GM18907 (cell line): Measurements from ENCODE around the gene AAK1.
A peak's percentile ranks its signal among the peaks of the same experiment; 100 is the strongest.

Experiments
- ATAC-seq: cut with Tn5 transposase; IDR thresholded peaks from one replicate; pipeline ENCODE4 v1.9.1; 2021; ENCODE audit warnings: mild to moderate bottlenecking, moderate library complexity; ENCODE audit not compliant: unreplicated experiment

The AAK1 gene

DNA sequence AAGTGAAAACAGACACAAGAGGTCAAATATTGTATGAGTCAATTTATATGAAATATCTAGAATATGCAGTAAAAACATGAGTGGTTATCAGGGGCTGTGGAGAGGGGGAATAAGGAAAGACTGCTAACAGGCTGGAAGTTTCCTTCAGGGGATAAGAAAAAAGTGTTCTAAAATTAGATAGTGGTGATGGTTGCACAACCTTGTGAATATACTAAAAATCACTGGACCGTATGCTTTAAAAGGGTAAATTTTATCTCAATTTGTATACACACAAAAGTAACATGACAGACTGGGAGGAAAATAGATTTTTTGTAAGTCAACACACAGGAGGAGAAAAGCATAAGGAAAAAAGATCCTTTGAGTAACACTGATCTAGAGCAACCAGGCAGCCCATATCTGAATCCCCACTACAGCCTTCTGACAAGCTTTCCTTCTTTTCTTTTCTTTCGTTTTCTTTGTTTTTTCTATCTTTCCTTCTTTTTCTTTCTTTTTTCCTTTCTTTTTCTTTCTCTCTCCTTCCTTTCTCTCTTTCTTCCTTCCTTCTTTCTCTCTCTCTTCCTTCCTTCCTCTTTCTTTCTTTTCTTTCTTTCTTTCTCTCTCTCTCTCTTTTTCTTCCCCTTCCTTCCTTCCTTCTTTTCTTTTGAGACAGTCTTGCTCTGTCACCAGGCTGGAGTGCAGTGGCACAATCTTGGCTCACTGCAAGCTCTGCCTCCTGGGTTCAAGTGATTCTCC is 95.4 kb downstream of the AAK1 start:
- ATAC-seq = no peak

DNA sequence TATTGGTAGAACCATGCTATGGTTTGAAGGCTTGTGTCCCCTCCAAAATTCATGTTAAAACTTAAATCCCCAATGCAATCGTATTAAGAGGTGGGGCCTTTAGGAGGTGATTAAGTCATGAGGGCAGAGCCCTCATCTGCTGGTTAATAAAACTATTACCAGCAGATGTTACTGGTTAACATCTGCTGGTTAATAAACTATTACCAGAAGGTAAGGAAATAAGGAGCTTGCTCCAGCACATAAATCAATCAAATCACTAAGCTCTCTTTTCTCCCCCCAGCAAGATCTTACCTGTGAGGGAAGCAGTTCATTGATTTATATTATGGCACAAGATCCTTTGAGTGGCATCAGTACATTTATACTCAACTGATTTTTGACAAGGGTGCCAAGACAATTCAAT is 96.9 kb downstream of the AAK1 start:
- ATAC-seq = no peak

DNA sequence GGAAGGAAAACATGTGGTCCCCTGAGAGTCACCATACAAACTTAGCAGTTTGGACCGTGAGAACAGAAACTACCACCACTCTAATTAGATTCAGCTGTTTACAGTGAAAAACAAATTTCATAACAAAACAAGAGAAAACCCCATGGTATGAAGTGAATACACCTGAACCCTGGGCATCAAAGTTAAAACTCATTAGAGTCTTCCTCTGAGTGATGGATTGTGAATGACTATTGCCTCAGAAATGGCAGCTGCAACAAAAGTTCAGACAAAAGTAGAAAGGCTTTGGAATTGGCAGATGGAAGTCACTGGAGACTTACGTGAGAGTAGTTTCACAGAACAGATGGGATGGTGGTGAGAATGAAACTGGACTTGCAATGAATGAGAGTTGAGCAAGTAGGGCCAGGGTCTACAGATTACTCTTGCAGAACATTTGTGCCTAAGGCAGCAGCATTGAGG is 98.0 kb downstream of the AAK1 start:
- ATAC-seq = peak; percentile 57

DNA sequence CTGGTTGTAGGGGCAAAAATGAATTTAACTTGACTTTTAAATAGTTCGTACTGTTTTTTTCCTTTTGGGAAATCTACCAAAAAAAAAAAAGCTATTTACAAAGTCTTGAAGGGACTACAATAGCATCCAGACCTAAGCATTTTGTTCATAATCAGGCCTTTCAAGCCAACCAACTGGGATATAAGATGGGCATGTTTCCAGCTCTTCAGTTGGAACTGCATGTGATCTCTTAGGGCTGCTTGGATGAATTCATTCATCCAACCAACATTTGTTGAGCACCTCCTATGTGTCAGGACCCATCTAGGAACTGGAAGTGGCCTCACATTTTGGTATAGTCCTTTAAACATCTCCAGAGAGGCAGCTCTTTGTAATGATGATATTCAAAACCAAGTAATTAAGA is 98.6 kb downstream of the AAK1 start:
- ATAC-seq = peak; percentile 13

DNA sequence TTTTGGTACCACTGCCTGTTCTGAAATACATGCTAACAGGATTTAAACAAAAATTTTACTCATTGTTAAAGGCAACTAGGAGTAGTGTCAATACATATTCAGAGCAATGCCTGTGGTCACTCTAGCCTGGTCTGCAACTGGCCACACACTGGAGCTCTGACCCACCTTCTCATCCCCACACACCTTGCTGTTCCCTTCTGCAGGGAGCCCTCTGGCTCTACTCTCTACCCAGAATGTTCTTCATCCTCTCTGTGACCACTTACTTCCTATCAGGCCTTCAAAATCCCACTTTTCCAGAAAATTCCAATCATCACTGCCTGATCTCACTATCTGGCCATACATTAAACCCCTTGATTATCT is 104.0 kb downstream of the AAK1 start:
- ATAC-seq = no peak

DNA sequence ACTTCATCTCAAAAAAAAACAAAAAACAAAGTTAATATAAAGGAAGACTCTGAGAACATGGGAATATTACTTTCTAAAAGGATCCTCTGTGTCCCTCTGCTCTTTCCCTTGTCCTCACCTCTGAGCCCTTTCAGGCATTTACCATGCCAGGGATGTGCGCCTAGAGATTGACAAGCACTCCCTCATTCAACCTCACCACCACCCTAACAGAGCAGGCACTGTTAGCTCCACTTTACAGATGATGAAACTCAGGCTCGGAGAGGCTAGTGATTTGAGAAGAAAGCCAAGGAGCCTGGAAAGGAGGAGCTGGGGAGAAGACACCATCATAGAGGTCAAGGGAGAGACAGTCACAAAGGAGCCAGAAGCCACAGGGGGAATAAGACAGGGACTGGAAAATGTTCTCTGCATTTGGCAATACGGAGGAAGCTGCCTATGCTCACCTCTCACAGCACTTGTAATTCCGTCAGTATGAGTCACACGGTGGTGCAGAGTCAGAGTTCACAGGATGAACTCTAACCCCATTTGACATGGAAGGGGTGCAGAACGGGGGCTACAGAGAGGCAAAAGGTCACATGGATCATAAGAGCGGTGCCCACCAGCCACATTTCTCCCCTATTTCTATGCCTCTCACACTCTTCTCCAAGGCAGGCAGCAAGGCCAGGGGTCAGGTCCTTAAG is 104.5 kb downstream of the AAK1 start:
- ATAC-seq = no peak

DNA sequence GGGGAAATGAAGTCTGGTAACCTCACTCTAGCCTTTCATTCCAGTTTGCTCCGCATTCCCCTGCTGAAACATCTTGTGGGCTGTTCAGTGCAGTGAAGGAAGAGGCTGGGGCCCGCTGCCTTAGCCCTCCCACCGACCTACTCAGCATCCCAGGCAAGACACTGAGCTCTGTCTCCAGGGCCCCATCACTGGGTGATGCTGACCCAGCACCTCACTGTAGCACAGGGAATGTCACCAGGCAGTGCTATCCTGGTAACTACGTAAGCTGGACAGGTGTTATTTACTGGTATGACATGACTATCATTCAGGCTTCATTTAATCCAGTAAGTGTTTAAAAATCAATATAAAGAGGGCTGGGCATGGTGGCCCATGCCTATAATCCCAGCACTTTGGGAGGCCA is 105.3 kb downstream of the AAK1 start:
- no peak for ATAC-seq

DNA sequence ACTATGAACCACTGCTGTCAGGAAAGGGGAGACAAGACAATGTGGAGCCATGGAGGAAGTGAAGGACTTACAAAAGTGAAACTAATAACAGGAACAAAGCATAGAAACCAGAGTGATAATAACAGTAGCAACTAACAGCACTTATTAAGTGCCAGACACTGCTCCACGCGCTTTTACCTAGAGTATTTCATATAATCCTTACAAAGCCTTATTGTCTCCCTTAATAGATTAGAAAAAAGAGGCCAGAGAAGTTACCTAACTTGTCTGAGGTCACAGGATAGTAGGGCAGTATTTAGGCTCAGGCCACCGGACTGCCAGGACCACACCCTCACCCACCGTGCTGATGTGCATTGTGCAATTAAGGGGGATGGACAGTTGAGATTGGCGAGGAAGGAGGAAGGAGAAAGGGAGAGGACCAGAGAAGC is 107.7 kb downstream of the AAK1 start:
- peak; percentile 69 for ATAC-seq

DNA sequence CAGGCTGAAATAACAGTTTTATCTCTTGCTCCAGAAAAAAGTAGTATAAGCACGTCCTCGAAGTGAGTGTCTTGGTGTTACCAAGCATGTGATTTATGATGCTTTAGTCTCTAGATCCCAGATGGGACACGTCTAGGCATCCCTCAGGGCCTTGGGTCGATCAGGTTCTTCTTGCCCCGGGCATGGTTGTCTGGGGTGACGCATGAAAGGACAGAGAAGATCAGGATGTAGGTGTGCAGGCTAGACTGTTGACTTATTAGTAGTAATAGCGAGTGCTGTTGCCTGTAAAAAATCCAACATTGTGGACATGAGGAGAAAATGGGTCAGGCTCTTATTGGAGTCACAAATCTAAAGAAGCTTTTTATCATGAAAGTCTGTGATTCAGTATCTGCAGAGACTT is 112.4 kb downstream of the AAK1 start:
- ATAC-seq = no peak

DNA sequence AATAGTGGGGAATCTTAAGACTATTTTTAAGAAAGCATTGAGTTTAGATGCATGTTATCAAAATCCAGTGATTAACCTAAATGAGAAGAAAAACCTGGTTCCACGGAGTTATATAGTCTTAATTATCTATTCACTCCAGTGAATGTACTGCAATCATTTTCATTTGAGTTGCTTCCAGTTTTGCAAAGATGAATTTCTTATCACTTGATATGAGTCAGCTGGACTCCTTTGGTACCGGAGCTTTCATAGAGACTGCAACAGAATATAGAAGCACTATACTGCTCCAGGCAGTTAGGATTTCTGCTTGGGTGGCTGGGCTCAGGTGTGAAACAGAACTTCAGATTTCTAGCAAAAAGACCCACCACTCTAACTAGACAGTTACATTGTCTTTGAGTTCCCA is 114.1 kb downstream of the AAK1 start:
- ATAC-seq = no peak

DNA sequence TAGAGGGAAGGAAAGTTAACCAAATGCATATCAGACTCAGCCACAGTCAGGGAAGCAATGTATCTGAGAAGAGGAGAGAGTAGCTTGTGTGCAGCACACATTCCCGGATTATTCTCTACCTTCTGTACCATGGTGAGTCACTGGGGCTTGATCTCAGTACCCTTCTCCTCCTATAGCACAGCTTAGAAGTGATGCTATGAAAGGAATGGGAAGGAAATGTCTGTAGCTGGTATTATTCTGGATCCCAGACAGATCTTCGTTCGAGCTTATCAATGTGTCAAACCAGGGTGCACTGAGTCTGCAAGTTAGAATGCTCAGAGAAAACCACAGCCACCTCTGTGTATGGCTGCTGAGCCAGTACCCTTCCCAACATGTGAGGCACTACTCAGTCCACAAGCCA is 118.3 kb downstream of the AAK1 start:
- no peak for ATAC-seq

DNA sequence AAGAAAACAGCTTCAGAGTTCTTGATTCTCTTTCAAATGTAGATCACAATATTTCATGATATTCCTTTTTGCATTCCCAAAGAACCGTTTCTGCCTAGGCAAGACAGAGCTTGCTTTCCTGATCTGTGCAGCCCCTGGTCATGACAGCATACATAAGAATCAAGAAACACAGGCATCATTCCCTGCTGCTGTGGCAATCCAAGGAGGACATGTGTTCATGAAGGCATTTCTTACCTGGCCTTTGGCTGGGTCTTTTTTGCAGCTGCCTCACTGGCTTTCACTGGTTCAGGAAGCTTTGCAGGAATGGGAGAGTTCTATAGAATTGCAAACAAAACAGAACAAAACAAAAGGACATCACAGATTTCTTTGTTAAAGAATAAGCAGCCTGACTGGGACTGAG is 118.7 kb downstream of the AAK1 start:
- ATAC-seq = no peak

DNA sequence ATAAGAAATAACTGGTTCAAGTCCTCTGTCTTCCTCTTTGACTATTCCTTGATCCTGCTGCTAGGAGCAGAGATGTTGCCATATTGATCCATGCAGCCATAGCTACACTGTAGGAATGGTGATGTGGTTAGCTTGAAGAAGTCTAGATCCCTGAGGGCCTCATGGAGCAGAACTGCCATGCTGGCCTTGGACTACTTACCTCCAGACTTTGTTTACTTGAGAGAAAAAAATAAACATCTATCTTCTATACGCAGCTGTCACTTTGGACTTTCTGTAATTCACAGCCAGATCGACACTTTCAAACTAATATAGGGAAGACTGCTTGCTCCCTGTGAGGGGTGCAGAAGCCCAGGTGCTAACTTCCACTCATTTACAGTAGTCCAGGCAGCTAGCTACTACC is 121.8 kb downstream of the AAK1 start:
- ATAC-seq = no peak

DNA sequence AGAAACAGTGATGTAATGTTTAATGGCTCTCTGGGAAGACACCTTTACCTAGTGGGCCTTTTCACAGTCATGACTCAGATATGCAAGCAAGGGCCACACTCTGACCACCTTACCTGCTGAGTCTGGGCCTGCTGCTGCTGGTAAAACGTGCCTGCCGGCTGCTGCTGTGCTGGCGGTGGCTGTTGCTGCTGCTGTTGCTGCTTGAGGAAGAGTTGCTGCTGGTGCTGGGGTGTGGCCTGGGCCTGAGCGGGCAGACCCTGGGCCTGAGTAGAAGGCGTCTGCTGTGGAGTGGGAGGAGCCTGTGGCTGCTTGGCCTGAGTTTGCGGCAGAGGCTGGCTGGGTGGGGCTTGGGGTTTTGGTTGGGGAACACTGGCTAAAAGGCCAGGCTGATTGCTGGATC is 124.7 kb downstream of the AAK1 start:
- no peak for ATAC-seq

DNA sequence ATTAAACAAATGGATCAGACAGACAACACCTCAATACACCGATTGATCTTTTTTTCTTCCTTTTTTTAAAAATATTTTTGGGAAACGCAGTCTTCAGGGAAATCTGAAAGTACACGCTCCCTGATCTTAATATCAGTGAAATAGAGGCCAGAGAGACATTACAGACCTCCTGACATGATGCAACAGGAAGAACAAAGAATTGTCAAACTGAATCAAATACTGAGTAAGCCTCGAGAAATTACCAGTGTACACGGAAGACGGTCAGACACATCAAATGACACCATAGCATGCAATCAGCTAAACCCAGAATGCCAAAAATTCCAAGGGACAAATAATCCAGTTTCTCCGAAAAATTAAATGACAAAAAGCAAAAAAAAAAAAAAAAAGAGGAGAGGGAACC is 126.1 kb downstream of the AAK1 start:
- no peak for ATAC-seq

DNA sequence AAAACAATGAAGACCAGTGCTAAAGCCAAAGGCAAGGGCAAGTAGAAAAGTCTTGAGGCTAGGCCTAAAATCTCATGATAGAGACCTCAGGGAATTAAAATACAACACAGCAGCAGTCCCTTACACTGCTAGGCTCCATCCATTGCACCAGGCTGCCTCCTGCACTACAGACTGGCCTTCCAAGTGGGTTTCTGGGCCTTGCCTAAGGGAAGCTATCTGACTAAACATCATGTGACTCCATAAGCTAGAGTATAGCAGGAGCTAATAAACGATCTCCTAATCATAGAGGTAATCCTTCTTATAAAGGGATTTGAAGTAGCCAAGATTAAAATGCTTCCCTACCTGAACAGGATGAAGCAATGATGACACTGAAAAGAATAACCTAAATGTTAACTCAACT is 128.7 kb downstream of the AAK1 start:
- no peak for ATAC-seq

DNA sequence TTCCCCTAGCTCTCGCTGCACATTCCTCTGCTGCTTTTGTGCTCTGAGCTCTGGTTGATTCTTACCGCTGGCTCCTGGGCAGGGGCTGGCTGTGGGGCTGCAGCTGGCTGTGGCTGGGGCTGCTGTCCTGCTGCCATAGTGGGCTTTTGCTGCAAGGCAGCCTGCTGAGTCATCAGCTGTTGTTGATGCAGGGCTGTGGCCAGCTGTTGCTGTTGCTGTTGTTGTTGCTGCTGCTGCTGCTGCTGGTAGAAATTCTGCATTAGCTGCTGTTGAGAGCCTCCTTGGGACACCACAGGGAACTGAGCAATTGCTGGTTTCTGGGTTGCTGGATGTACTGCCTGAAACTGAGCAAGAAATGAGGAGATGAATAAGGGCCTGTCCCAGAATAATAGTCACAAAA is 129.1 kb downstream of the AAK1 start:
- no peak for ATAC-seq

DNA sequence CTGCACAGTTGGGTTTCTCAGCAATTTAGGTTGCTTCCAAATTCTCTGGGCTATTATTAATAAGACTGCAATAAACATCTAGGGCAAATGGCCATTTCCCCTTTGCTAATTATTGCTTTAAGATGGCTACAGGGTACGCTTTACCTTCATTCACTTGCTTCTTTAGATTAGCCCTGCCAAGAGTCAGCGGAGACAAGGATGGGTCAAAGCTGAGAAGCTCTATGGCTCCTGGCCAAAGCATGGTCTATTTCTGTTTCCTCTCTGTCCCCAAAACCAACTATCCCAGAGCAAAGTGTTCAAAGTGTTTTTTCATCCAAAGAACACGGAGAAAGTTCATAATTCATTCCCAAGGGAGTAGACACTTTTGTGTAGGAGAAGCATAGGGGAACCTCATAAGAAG is 131.1 kb downstream of the AAK1 start:
- no peak for ATAC-seq

DNA sequence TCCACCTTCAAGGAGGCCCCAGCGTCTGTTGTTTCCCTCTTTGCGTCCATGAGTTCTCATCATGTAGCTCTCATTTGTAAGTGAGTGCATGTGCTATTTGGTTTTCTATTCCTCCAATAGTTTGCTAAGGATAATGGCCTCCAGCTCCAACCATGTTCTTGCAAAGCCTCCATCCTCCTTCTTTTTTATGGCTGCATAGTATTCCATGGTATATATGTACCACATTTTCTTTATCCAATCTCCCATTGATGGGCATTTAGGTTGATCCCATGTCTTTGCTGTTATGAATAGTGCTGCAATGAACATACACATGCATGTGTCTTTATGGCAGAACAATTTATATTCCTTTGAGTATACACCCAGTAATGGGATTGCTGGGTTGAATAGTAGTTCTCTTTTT is 133.3 kb downstream of the AAK1 start:
- no peak for ATAC-seq

DNA sequence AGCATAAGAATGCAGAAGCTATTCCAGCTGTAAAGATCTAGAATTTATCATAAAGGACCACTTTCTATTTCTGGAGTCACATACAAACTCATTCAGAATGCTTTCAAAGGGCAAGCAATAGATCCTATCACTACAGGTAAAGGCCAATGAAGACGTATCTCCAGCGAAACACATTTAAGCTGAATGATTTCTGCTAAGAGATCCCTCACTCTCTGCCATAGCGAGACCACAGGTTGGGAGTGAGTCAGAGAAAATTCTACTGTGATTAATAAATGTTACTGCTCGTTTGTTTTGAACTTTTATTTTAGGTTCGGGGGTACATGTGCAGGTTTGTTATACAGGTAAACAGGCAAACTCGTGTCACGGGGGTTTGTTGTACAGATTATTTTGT is 133.8 kb downstream of the AAK1 start:
- no peak for ATAC-seq

DNA sequence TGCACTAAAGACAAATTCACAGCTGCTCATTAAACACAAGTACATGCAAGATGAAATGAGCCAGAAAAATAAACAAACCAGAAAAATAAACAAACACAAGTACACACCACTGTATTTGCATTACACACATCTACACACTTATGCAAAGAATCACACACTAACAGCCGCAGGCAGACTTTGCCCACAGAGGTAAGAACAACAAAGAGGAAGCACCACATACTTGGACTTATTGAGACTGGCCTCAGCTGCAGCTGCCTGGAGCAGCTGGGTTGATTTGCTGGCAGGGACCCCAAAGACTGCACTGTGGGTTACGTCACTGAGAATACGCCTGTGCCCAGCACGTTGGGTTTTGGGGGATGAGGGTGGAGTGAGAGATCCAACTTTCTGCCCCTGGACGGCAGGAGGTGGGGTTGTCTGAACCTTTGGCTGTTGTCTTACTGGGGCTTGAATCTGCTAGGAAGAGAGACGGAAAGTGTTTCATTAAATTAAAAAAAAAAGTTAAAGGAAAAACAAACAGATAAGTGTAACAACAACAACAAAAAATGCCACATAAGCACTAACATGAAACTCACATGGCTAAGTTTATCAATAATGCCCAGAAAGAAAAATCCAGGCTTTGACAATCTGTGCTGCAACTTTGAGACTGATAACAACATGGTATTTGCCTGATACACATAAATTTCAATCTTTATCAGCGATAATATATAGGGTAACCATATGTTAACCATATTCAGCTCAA is 134.4 kb downstream of the AAK1 start:
- ATAC-seq = no peak

DNA sequence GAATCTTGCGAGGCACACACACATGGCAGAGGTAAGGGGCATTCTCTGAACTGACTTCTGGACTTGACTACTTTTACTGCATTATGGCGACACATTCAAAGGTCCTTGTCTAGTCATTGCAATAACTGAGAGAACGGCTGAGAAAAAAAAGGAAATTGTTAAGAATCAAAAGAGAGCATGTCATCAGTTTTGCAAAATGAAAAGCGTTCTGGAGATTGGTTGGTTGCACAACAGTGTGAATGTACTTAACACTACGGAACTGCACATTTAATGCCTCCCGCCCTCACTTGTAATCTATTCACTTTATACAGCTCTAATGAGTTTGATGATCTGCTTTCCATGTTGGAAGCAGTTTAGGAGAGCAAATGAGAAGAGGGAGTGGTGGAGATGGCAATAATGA is 137.8 kb downstream of the AAK1 start:
- ATAC-seq = no peak
